Measurements from ENCODE around the gene CTBP2.
"Not testable (repeated sequence)": the region's sequence is repeated elsewhere in the genome, so short reads cannot be mapped to it uniquely, and the experiment has no call there.

Gene CTBP2

GRCh38 chr10:125186431-125187170, 26.2 kb upstream of the CTBP2 start:
- no peak for DNase-seq

DNA sequence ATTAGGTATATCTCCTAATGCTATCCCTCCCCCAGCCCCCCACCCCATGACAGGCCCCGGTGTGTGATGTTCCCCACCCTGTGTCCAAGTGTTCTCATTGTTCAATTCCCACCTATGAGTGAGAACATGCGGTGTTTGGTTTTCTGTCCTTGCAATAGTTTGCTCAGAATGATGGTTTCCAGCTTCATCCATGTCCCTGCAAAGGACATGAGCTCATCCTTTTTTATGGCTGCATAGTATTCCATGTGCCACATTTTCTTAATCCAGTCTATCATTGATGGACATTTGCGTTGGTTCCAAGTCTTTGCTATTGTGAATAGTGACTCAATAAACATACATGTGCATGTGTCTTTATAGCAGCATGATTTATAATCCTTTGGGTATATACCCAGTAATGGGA, 18.7 kb upstream of the CTBP2 start:
- not testable (repeated sequence) for DNase-seq

DNA sequence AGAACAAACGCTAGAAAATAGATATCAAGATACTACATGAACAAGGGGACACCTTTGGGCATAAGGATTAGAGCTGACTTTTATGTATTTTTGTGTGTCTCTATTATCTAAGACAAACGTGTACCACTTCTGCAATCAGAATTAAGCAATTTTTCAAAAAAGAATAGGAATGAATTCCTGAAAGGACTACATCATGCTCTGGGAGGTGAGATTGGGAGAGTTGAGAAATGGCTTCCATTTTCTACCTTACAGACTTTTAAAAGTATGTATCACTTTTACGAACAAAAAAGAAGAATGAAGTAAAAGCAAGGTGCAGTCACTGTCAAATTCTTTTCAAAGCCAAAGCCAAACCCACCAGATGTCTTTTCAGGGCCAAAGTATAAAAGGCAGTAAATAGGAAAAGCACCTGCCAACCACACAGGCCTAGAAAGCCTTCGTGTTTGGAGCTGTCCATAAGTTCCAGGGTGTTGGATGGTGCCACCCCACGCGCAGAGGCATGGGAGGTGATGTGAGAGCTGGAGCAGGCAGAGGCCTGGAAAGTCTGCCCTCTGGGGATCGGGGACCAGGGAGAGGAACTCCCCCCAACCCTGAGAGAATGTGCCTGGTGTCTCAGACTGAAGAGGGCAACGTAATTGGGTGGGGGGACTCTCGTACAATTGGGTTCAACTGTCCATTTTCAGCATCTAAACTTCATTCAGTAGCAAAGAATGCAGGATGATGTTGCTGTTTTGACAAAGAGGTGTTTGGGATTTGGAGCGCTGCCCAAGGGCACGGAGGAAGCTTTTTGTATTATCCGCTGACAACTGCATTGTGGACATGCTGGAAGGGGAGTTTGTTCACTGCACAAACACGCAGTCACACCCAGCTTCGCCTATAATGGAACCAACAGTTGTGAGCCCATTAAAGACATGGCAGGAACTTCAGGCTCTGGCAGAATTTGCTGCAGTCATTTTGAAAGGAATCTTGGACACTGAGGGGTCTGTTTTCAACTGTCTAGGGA, 17.6 kb upstream of the CTBP2 start:
- DNase-seq = no peak

DNA sequence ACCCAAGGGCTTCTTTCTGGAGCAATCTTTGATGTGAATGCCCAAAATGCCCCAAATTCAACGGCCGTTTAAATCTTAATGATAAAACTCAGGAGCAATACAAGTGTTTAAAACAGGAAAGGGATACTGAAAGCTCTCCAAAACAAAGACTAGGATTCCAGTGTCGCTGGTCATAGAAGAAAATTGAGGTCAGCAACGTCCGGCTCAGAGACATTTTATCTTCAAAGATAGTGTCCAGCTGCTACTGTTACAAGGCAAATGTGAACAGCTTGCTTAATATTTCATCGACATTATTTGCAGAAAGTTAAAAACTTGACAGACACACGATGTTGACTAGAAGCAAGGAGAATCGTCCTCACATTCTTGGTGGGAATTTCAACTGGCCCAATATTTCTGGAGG, 15.4 kb upstream of the CTBP2 start:
- no peak for DNase-seq

GRCh38 chr10:125174360-125174759, 14.0 kb upstream of the CTBP2 start:
- DNase-seq = no peak

DNA sequence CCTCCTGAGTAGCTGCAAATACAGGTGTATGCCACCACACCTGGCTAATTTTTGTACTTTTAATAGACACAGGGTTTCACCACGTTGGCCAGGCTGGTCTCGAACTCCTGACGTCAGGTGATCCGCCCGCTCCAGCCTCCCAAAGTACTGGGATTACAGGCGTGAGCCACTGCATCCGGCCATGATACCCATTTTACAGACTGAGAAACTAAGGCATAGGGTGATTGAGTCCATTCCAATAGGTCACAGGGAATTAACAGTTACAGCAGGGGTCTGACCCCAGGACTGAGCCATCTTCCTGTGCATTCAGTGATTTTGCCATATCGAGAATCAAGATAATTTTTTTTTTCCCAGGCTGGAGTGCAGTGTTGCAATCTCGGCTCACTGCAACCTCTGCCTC, 12.3 kb upstream of the CTBP2 start:
- no peak for DNase-seq

GRCh38 chr10:125171402-125172306, 11.3 kb upstream of the CTBP2 start:
- DNase-seq = no peak

- DNase-seq = no peak
Measured at GRCh38 chr10:125169915-125170314, 9.6 kb upstream of the CTBP2 start.

DNA sequence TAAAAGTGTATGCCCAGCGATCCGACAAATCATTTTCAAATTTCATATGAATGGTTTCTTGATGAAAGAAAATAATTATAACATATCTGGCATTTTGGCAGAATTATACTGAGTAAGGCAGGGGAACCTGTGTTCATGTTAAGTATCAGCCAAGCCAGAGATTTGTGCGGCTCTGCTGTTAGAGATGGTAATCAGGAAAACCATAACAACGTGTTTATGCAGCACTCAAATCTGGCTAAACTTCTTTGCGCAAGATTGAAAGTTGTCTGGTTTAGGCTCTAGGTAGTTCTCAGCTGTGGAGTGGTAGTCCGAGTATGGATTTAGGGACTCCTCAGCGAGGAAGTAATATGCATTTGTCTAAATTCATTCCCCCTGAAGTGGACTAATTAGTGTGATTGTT, 8.9 kb upstream of the CTBP2 start:
- no peak for DNase-seq

DNA sequence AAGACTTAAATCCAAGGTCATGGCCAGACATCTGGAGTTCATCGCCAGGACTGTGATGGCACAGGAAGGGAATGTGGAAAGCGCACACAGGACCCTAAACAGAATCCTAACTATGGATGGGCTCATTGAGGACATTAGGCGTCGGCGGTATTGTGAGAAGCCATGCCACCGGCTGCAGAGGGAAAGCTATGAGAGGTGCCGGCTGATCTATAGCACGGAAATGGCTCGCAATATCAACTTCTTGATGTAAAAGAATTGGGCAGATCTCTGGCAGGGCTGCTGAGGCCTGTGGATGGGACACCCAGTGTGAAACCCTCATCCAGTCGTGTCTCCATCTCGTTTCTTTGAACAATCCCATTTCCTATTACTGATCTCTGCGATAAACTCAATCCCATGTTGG, 6.3 kb upstream of the CTBP2 start:
- DNase-seq = no peak

DNA sequence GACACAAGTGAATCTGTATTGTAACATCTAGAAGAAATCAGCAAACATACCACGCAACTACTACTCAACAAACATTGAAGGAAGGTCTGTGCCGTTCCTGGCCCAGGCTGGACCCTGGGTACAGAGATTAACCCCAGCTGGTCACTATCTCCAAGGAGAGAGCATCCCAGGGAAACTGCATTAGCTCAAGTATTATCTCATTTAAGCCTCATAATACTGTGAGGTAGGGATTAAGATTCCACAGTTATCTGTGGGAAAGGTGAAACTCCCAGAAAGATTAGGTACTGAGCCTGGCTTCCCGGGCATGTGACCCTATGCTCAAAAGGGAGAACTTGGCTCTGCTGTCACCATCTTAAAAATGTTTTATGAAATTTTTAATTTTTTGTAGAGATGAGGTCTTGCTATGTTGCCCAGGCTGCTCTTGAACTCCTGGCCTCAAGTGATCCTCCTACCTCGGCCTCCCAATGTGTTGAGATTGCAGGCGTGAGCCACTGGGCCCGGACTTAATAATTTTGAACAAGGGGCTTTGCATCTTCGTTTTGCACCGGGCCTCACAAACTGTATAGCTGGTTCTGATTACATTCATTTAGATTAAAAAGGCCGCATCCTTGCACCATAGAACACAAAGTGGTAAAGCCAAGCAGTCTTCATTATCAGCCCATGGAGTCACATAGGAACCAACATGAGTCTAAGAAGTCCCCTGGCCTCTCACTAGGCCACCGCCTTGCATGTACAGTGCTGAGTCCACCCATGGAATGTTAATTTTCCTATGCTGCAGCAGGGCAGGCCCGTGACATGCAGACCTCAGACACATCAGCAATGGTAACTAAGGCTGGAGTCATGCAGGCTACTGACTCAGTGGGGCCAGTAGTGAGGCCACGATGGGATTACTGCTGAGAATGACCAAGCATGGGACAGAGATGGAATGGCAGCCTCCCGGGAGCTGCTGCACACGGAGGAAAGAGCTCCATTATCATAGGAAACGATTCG, 5.5 kb upstream of the CTBP2 start:
- no peak for DNase-seq

- no peak for DNase-seq
Measured at GRCh38 chr10:125164421-125164820, 4.1 kb upstream of the CTBP2 start.

GRCh38 chr10:125163803-125164202, 3.4 kb upstream of the CTBP2 start:
- no peak for DNase-seq

DNA sequence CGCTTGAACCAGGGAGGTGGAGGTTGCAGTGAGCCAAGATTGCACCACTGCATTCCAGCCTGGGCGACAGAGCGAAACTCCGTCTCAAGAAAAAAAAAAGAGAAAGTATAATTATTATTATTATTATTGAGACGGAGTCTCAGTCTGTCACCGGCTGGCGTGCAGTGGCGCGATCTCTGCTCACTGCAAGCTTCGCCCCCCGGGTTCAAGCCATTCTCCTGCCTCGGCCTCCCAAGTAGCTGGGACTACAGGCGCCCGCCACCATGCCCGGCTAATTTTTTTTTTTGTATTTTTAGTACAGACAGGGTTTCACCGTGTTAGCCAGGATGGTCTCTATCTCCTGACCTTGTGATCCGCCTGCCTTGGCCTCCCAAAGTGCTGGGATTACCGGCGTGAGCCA, 2.9 kb upstream of the CTBP2 start:
- not testable (repeated sequence) for DNase-seq

GRCh38 chr10:125162120-125162931, 2.0 kb upstream of the CTBP2 start:
- no peak for DNase-seq

- no peak for DNase-seq
Measured at GRCh38 chr10:125161707-125162119, 1.4 kb upstream of the CTBP2 start.

GRCh38 chr10:125160856-125161706, 718 bp upstream of the CTBP2 start:
- no peak for DNase-seq

DNA sequence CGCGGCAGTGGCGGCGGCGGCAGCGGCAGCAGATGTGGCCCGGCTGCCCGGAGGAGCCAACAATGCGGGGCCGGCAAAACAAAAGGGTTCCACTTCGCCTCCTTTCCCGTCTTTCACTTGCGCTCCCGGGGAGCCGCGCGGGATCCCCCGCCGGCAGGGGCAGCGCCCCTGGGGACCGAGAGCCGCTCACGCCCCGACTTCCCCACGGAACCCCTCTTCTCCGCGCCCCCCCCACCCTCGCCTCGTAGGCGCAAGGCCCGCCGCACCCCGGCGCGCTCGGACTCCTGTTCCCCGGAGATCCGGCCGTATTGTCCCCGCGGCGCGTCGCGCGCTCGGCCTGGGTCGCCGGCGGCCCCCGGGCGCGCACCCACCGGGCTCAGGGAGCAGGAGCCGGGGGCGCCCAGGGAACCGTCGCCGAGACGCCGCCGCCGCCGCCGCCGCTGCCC, 854 bp downstream of the CTBP2 start:
- DNase-seq = no peak

All from central memory CD4-positive, alpha-beta T cell (primary cell).